Measurements from ENCODE around the gene THSD7A. TPM values are rescaled to one million over a fixed set of nuclear protein-coding genes. Genes with fewer than 3 reads are reported as not detected.

THSD7A gene
- total RNA-seq, 1 experiment from 2014 or later: 4.0 TPM

DNA sequence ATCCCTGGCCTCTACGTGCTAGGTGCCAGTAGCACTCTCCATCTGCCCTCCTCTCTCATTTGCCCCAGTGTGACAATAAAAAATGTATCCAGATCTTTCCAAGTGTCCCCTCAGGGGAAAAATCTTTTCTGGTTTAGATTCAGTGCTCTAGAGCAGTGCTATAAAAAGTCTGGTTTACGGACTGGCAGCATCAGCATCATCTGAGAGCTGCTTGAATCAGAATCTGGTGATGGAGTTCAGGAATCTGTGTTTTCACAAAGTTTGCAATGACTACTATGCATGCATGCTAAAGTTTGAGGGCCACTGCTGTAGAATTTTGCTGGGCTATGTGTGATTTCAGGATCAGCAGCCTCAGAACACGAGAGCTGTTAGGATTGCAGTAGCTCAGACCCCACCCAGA lies 501.8 kb downstream of the THSD7A start:
- POLR2A ChIA-PET (ENCODE audit: unreplicated experiment): no interaction called here
- no peak overlapping the region for H3K4me3 ChIP-seq
- H3F3A ChIP-seq (ENCODE audit: insufficient read depth, low read depth): no peaks in the 10 kb centered on the region
- no peaks in the 10 kb centered on the region for H3K9me3 ChIP-seq (ENCODE audit: insufficient read depth, low read depth)
- H3K4me1 ChIP-seq (replicated peaks; ENCODE audit: insufficient read depth): no peaks in the 10 kb centered on the region
- H3K27me3 ChIP-seq (ENCODE audit: insufficient read depth, low read depth): no peaks in the 10 kb centered on the region
- no peak overlapping the region for H3K27ac ChIP-seq
- TF ChIP-seq EZH2 (IDR thresholded peaks at IDR 0.05; ENCODE audit: low read depth): no peak
- TF ChIP-seq, protein P1, sequence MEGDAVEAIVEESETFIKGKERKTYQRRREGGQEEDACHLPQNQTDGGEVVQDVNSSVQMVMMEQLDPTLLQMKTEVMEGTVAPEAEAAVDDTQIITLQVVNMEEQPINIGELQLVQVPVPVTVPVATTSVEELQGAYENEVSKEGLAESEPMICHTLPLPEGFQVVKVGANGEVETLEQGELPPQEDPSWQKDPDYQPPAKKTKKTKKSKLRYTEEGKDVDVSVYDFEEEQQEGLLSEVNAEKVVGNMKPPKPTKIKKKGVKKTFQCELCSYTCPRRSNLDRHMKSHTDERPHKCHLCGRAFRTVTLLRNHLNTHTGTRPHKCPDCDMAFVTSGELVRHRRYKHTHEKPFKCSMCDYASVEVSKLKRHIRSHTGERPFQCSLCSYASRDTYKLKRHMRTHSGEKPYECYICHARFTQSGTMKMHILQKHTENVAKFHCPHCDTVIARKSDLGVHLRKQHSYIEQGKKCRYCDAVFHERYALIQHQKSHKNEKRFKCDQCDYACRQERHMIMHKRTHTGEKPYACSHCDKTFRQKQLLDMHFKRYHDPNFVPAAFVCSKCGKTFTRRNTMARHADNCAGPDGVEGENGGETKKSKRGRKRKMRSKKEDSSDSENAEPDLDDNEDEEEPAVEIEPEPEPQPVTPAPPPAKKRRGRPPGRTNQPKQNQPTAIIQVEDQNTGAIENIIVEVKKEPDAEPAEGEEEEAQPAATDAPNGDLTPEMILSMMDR (conservative IDR thresholded peaks at IDR 0.05): no peak
- H3K79me2 ChIP-seq (ENCODE audit: low read depth): no peaks in the 10 kb centered on the region
- H3K4me2 ChIP-seq: no peak overlapping the region
- no peaks in the 10 kb centered on the region for H4K20me1 ChIP-seq (ENCODE audit: insufficient read depth)
- H3K36me3 ChIP-seq (ENCODE audit: low read depth): no peaks in the 10 kb centered on the region
- H3K9me2 ChIP-seq (ENCODE audit: insufficient read depth): no peaks in the 10 kb centered on the region
- DNase-seq: no peak
- intact Hi-C loops (cut with micrococcal nuclease; ENCODE audit: unreplicated experiment): no loop called here
- CTCF ChIA-PET: no interaction called here
- BruUV-seq (replicated peaks): no TSS peak
- H2AFZ ChIP-seq: no peak overlapping the region

DNA sequence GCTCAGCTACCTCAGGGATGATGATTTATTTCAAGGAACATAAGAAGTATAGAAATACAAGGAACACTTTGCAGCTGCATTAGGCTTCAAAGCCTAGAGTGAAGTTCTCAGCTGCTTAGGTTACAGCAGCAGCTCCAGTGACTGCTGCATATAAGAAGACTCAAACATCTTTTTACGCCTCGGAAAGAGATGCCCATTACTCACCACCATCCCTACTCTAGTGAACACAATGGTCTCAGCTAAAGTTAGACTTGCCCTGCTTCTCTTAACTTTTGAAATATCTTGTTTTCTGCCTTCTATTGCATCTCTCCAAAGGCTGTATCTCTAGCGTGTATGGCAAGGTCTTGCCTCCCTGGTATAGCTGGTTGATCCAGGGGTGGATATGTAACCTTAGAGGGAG lies 502.4 kb downstream of the THSD7A start:
- TF ChIP-seq EZH2 (IDR thresholded peaks at IDR 0.05; ENCODE audit: low read depth): no peak
- TF ChIP-seq, protein P1 (conservative IDR thresholded peaks at IDR 0.05): no peak
- POLR2A ChIA-PET (ENCODE audit: unreplicated experiment): no interaction called here
- no TSS peak for BruUV-seq (replicated peaks)
- no peak overlapping the region for H3K4me3 ChIP-seq
- H3K9me2 ChIP-seq (ENCODE audit: insufficient read depth): no peaks in the 10 kb centered on the region
- H3K36me3 ChIP-seq (ENCODE audit: low read depth): no peaks in the 10 kb centered on the region
- no peaks in the 10 kb centered on the region for H4K20me1 ChIP-seq (ENCODE audit: insufficient read depth)
- H3F3A ChIP-seq (ENCODE audit: insufficient read depth, low read depth): no peaks in the 10 kb centered on the region
- no peak overlapping the region for H3K27ac ChIP-seq
- no peaks in the 10 kb centered on the region for H3K27me3 ChIP-seq (ENCODE audit: insufficient read depth, low read depth)
- CTCF ChIA-PET: no interaction called here
- H3K79me2 ChIP-seq (ENCODE audit: low read depth): no peaks in the 10 kb centered on the region
- H3K9me3 ChIP-seq (ENCODE audit: insufficient read depth, low read depth): no peaks in the 10 kb centered on the region
- no peak overlapping the region for H3K4me2 ChIP-seq
- no peak for DNase-seq
- intact Hi-C loops (cut with micrococcal nuclease; ENCODE audit: unreplicated experiment): no loop called here
- no peak overlapping the region for H2AFZ ChIP-seq
- no peaks in the 10 kb centered on the region for H3K4me1 ChIP-seq (replicated peaks; ENCODE audit: insufficient read depth)

DNA sequence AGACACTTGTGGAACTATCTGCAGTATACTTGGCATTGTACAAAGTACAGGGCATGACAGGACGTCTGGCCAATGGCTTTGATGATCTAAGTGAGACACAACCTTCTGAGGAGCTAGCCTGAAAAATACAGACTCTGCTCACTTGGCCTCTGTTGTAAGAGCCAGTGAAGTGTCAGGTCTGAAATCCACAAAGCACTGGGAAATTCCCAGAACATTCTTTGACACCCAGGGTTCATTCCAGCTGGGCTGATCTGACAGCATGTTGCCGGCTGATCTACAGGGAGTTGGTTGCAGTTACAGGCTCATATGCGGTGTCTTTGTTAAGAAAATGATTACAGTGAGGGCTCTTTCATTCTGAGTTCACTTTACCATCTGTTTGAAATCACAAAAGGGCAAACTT lies 503.7 kb downstream of the THSD7A start:
- Histone ChIP-seq H3K27ac (no peak overlapping the region), H3F3A (ENCODE audit: insufficient read depth, low read depth) (no peaks in the 10 kb centered on the region), H3K36me3 (ENCODE audit: low read depth) (no peaks in the 10 kb centered on the region), H3K4me1 (replicated peaks; ENCODE audit: insufficient read depth) (no peaks in the 10 kb centered on the region), H3K79me2 (ENCODE audit: low read depth) (no peaks in the 10 kb centered on the region), H4K20me1 (ENCODE audit: insufficient read depth) (no peaks in the 10 kb centered on the region), H3K4me2 (no peak overlapping the region), H3K27me3 (ENCODE audit: insufficient read depth, low read depth) (no peaks in the 10 kb centered on the region), H2AFZ (no peak overlapping the region), H3K4me3 (no peak overlapping the region), H3K9me2 (ENCODE audit: insufficient read depth) (no peaks in the 10 kb centered on the region), H3K9me3 (ENCODE audit: insufficient read depth, low read depth) (no peaks in the 10 kb centered on the region)
- ChIA-PET POLR2A (ENCODE audit: unreplicated experiment) (no interaction called here), CTCF (no interaction called here)
- TF ChIP-seq, protein P1 (conservative IDR thresholded peaks at IDR 0.05): no peak
- TF ChIP-seq EZH2 (IDR thresholded peaks at IDR 0.05; ENCODE audit: low read depth): no peak
- intact Hi-C loops (cut with micrococcal nuclease; ENCODE audit: unreplicated experiment): no loop called here
- no TSS peak for BruUV-seq (replicated peaks)
- no peak for DNase-seq
